Uterus (tissue), 4 donors: Measurements from ENCODE around the gene RUNX1. TPM values are rescaled to one million over a fixed set of nuclear protein-coding genes. Genes with fewer than 3 reads are reported as not detected.

Experiments
- DNase-seq, 2 donors: peaks; one replicate each; pipeline ENCODE4 v3.0.0-alpha.2; 2019 to 2020
- H3K27ac ChIP-seq, 2 donors: fragments of 200-600 bp; sonication (generic); 1 replicate in 1 of 2; 2 replicates in 1 of 2; pipeline ENCODE4 v1.5.1; 2016 to 2018
- H3K27me3 ChIP-seq, 2 donors: fragments of 200-600 bp; sonication (generic); one replicate each; pipeline ENCODE4 v1.5.1; 2018 to 2019; ENCODE audit warnings: control low read depth in 1 of 2
- H3K36me3 ChIP-seq, 2 donors: fragments of 200-600 bp; sonication (generic); one replicate each; pipeline ENCODE4 v1.5.1; 2019; ENCODE audit warnings: control low read depth in 1 of 2
- H3K4me1 ChIP-seq, 2 donors: fragments of 200-600 bp; sonication (generic); one replicate each; pipeline ENCODE4 v1.5.1; 2018 to 2019; ENCODE audit warnings: control low read depth in 1 of 2
- H3K4me3 ChIP-seq, 2 donors: fragments of 200-600 bp; sonication (generic); 1 replicate in 1 of 2; 2 replicates in 1 of 2; pipeline ENCODE4 v1.5.1; 2018 to 2019; ENCODE audit warnings: mild to moderate bottlenecking in 1 of 2
- H3K9me3 ChIP-seq, 2 donors: fragments of 200-600 bp; sonication (generic); one replicate each; pipeline ENCODE4 v1.5.1; 2019; ENCODE audit warnings: control low read depth in 1 of 2
- POLR2A ChIP-seq, 2 donors: fragments of 450-650 bp; IDR thresholded peaks; one replicate each; pipeline ENCODE4 v1.6.1; 2016; ENCODE audit warnings: antibody characterized with exemption in 2 of 2, mild to moderate bottlenecking in 1 of 2, moderate library complexity in 1 of 2
- intact Hi-C: fragments of 100-400 bp; cut with DNase I; formaldehyde crosslinking; loops from one replicate; pipeline ENCODE4 v1.15.1; 2023; ENCODE audit warnings: low total_unique reads
- total RNA-seq, 4 donors: library from RNA; depleted of rRNA in 3 of 4; stranded (reverse); fragments of >200 nt in 3 of 4; gene quantifications; one replicate each; pipeline versions ENCODE4 v1.1.0 to v1.2.4, GENCODE V29; 2014 to 2023
- TF ChIP-seq, protein P1 (sequence below), 4 experiments: fragments of 200-600 bp in 2 of 4; fragments of 450-650 bp in 2 of 4; sonication (generic) in 2 of 4; IDR thresholded peaks; one replicate each; pipeline ENCODE4 v1.5.1; 2016 to 2019; ENCODE audit warnings: antibody characterized with exemption in 4 of 4, mild to moderate bottlenecking in 2 of 4, moderate library complexity in 1 of 4
- donor health status: DM: yes; HTN: yes; CAD: no.

Gene RUNX1
- total RNA-seq, 4 donors from 2014 or later, result under 0.01 to 13.2 (median 8.7) TPM

DNA sequence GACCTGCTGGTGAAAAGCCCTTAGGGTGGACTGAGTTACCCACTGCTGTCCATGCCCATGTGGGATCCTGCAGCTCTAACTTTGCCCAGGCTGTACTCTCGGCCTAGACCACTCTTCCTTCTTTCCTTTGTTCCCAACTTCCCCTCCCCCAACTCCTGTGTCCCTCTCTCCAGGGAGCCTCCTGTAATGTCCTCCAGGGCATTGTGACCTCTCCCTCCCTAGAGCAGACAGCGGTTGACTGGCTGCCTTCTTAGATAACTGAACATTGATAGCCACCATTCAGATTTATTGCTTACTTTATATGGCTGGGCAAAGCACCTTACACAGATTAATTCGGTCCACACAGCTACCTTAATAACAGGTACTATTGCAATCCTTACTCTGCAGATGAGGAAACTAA, 5.0 kb downstream of the RUNX1 start:
- TF ChIP-seq, protein P1, sequence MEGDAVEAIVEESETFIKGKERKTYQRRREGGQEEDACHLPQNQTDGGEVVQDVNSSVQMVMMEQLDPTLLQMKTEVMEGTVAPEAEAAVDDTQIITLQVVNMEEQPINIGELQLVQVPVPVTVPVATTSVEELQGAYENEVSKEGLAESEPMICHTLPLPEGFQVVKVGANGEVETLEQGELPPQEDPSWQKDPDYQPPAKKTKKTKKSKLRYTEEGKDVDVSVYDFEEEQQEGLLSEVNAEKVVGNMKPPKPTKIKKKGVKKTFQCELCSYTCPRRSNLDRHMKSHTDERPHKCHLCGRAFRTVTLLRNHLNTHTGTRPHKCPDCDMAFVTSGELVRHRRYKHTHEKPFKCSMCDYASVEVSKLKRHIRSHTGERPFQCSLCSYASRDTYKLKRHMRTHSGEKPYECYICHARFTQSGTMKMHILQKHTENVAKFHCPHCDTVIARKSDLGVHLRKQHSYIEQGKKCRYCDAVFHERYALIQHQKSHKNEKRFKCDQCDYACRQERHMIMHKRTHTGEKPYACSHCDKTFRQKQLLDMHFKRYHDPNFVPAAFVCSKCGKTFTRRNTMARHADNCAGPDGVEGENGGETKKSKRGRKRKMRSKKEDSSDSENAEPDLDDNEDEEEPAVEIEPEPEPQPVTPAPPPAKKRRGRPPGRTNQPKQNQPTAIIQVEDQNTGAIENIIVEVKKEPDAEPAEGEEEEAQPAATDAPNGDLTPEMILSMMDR (IDR thresholded peaks at IDR 0.05), result no peak
- TF ChIP-seq POLR2A (IDR thresholded peaks at IDR 0.05), result no peak
- no peak for DNase-seq
- intact Hi-C loops, result no loop called here

DNA sequence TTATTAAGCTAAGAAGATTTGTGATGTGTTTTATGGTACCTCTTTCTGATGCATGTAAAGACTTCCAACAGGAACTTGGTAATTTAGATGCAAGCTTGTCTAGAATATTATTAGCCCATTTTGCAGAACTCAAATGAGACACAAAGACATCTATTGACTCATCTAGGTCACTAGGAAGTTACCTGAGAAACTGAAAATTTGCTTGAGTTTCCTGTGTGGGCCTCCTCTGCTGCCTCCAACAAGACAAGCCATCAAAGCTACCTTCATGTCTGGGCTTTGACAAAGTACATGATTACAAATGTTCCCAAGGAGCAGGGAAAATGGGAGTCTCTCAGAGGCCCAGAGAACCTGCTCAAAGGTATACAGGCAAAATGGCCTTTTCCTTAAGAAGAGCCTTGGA, 5.6 kb downstream of the RUNX1 start:
- no peak for DNase-seq
- Histone ChIP-seq H3K27ac (no peak overlapping the region), H3K4me3 (no peak overlapping the region), H3K4me1 (no peaks in the 10 kb centered on the region), H3K36me3 (no peaks in the 10 kb centered on the region), H3K27me3 (no peaks in the 10 kb centered on the region), H3K9me3 (no peaks in the 10 kb centered on the region)
- TF ChIP-seq, protein P1 (IDR thresholded peaks at IDR 0.05), result no peak
- no peak for TF ChIP-seq POLR2A (IDR thresholded peaks at IDR 0.05)
- intact Hi-C loops, result no loop called here

More for the DNA sequence above, 5.0 kb downstream of the RUNX1 start:
- no peaks in the 10 kb centered on the region for H3K9me3 ChIP-seq
- no peaks in the 10 kb centered on the region for H3K27me3 ChIP-seq
- H3K36me3 ChIP-seq, result no peaks in the 10 kb centered on the region
- H3K4me1 ChIP-seq, result no peaks in the 10 kb centered on the region
- H3K27ac ChIP-seq, result no peak overlapping the region
- H3K4me3 ChIP-seq, result no peak overlapping the region

DNA sequence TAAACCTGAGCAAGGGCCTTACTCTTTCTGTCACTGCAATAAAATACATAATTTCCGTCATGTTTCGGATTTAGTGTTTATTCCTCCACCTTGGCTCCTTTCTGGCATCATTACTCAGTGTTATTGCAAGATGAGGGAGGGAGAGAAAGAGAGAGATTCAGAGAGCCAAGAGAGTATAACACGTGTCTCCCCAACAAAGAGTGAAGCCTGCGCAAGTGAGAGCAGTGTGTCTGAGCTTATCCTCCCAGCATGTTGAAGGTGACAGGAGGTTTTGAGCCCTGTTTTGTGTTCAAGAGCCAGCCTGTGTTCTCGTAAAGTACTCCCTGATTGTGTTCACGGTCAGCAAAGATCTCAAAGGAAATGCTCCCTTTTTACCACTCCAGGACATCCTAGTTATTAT, 6.3 kb downstream of the RUNX1 start:
- intact Hi-C loops, result no loop called here
- DNase-seq, result no peak
- no peaks in the 10 kb centered on the region for H3K36me3 ChIP-seq
- no peaks in the 10 kb centered on the region for H3K27me3 ChIP-seq
- no peaks in the 10 kb centered on the region for H3K4me1 ChIP-seq
- no peak for TF ChIP-seq POLR2A (IDR thresholded peaks at IDR 0.05)
- TF ChIP-seq, protein P1 (IDR thresholded peaks at IDR 0.05), result no peak
- H3K4me3 ChIP-seq, result no peak overlapping the region
- H3K27ac ChIP-seq, result no peak overlapping the region
- H3K9me3 ChIP-seq, result no peaks in the 10 kb centered on the region

DNA sequence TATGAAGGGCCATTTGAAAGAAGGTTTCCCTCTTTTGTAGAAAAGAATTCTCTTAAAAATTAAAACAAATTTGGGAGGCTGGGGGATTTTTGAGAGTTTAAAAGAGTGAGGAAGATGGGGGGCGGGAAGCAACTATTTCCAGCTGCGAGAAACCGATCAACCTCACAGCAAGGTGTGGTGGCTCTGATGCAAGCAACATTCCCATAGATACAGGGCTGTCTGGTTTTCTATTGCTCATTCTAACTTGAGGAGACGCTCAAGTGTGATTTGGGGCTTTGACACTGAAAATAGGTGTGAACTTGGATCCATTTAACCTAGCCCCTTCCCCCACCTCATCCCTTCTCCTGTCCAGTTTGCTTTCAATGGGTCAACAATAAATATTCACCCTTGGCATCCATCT, 7.2 kb downstream of the RUNX1 start:
- no peak for DNase-seq
- H3K9me3 ChIP-seq, result no peaks in the 10 kb centered on the region
- no peaks in the 10 kb centered on the region for H3K4me1 ChIP-seq
- no peak overlapping the region for H3K4me3 ChIP-seq
- no peaks in the 10 kb centered on the region for H3K36me3 ChIP-seq
- no peak overlapping the region for H3K27ac ChIP-seq
- intact Hi-C loops, result no loop called here
- H3K27me3 ChIP-seq, result no peaks in the 10 kb centered on the region
- no peak for TF ChIP-seq POLR2A (IDR thresholded peaks at IDR 0.05)
- TF ChIP-seq, protein P1 (IDR thresholded peaks at IDR 0.05), result no peak

DNA sequence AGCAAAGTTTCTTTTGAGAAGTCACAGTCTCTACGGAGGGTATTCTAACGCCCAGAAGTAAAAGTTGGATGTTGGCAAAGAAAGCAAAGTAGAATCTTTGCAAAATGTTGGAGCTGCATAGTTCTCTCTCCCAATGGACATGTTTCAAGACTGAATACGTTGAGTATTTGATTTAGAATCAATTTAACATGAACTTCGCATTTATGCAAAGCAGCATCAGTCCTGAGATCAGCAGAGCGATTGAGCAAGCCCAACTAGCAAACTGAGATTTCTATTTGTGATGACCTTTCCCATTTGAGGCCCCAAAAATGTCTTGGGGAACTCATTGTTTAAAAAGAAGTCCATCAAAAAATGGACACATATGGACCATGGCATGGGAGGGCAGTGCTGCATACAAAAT, 8.0 kb downstream of the RUNX1 start:
- Histone ChIP-seq H3K4me1 (no peaks in the 10 kb centered on the region), H3K27me3 (no peaks in the 10 kb centered on the region), H3K36me3 (no peaks in the 10 kb centered on the region), H3K9me3 (no peaks in the 10 kb centered on the region), H3K4me3 (no peak overlapping the region), H3K27ac (no peak overlapping the region)
- no peak for DNase-seq
- intact Hi-C loops, result no loop called here
- no peak for TF ChIP-seq POLR2A (IDR thresholded peaks at IDR 0.05)
- TF ChIP-seq, protein P1 (IDR thresholded peaks at IDR 0.05), result no peak
